WERI-Rb-1 (cell line): ENCODE results near the gene DNAJC3.

Experiments
- DNase-seq: peaks from one replicate; pipeline ENCODE4 v3.0.0-alpha.2; 2020
- H3K27ac ChIP-seq: fragments of 250-450 bp; sonication (Bioruptor Pico); 2 replicates; pipeline ENCODE4 v1.5.1; 2020; ENCODE audit warnings: mild to moderate bottlenecking, moderate library complexity
- H3K27me3 ChIP-seq: fragments of 250-450 bp; sonication (Bioruptor Pico); 2 replicates; pipeline ENCODE4 v1.5.1; 2021; ENCODE audit warnings: mild to moderate bottlenecking, low read depth, moderate library complexity; ENCODE audit not compliant: insufficient read depth, severe bottlenecking
- H3K36me3 ChIP-seq: fragments of 250-450 bp; sonication (Bioruptor Pico); 2 replicates; pipeline ENCODE4 v1.5.1; 2020; ENCODE audit warnings: mild to moderate bottlenecking, moderate library complexity
- H3K4me3 ChIP-seq: 2 replicates; pipeline ENCODE4 v1.5.1; 2011; ENCODE audit warnings: low read depth, mild to moderate bottlenecking, control low read depth, low read length
- H3K9me3 ChIP-seq: fragments of 250-450 bp; sonication (Bioruptor Pico); 2 replicates; pipeline ENCODE4 v1.5.1; 2021; ENCODE audit warnings: mild to moderate bottlenecking, moderate library complexity; ENCODE audit not compliant: severe bottlenecking
- CTCF ChIP-seq: IDR thresholded peaks from 2 replicates; pipeline ENCODE4 v1.5.1; 2011; ENCODE audit warnings: low read depth, mild to moderate bottlenecking, control low read depth, inconsistent platforms, low read length

The DNAJC3 gene

GRCh38 chr13:95740979-95741320 is 64.0 kb downstream of the DNAJC3 start:
- no peak for DNase-seq

GRCh38 chr13:95741584-95742563 is 64.9 kb downstream of the DNAJC3 start:
- H3K27ac ChIP-seq = no peak overlapping the region
- TF ChIP-seq CTCF = no peak
- no peaks in the 10 kb centered on the region for H3K9me3 ChIP-seq
- H3K36me3 ChIP-seq = no peaks in the 10 kb centered on the region; the same call in 1 of the 2 replicates
- no peaks in the 10 kb centered on the region for H3K27me3 ChIP-seq
- no peak overlapping the region for H3K4me3 ChIP-seq
- DNase-seq = no peak

More at GRCh38 chr13:95740979-95741320, 64.0 kb downstream of the DNAJC3 start:
- Histone ChIP-seq H3K4me3 (no peak overlapping the region), H3K27me3 (no peaks in the 10 kb centered on the region), H3K9me3 (no peaks in the 10 kb centered on the region), H3K36me3 (no peaks in the 10 kb centered on the region; the same call in 1 of the 2 replicates), H3K27ac (no peak overlapping the region)
- TF ChIP-seq CTCF = no peak

GRCh38 chr13:95743192-95743591 is 66.3 kb downstream of the DNAJC3 start:
- no peak for DNase-seq
- Histone ChIP-seq H3K27ac (no peak overlapping the region), H3K4me3 (no peak overlapping the region), H3K27me3 (no peaks in the 10 kb centered on the region), H3K36me3 (no peaks in the 10 kb centered on the region; the same call in 1 of the 2 replicates), H3K9me3 (no peaks in the 10 kb centered on the region)
- TF ChIP-seq CTCF = no peak

GRCh38 chr13:95745289-95745688 is 68.3 kb downstream of the DNAJC3 start:
- H3K4me3 ChIP-seq = no peak overlapping the region

GRCh38 chr13:95745752-95746151 is 68.8 kb downstream of the DNAJC3 start:
- TF ChIP-seq CTCF = peak; percentile 59
- no peak overlapping the region for H3K27ac ChIP-seq
- no peaks in the 10 kb centered on the region; the same call in 1 of the 2 replicates for H3K36me3 ChIP-seq
- H3K4me3 ChIP-seq = no peak overlapping the region
- H3K27me3 ChIP-seq = no peaks in the 10 kb centered on the region
- no peak for DNase-seq
- H3K9me3 ChIP-seq = no peaks in the 10 kb centered on the region

More at GRCh38 chr13:95745289-95745688, 68.3 kb downstream of the DNAJC3 start:
- H3K36me3 ChIP-seq = no peaks in the 10 kb centered on the region; the same call in 1 of the 2 replicates
- no peaks in the 10 kb centered on the region for H3K9me3 ChIP-seq
- H3K27me3 ChIP-seq = no peaks in the 10 kb centered on the region
- H3K27ac ChIP-seq = no peak overlapping the region
- no peak for TF ChIP-seq CTCF
- DNase-seq = no peak
